Esophagus muscularis mucosa (tissue), 3 donors: ENCODE results near the gene PEX14.

Source experiments
- CTCF ChIP-seq, 3 experiments: fragments of 200-600 bp in 2 of 3; fragments of 450-650 bp in 1 of 3; sonication (generic) in 2 of 3; IDR thresholded peaks; one replicate each; pipeline ENCODE4 v1.5.1; 2017 to 2019; ENCODE audit warnings: antibody characterized with exemption in 3 of 3, mild to moderate bottlenecking in 2 of 3, moderate library complexity in 1 of 3
- POLR2A ChIP-seq: fragments of 450-650 bp; IDR thresholded peaks from one replicate; pipeline ENCODE4 v1.6.1; 2017; ENCODE audit warnings: antibody characterized with exemption, moderate library complexity, mild to moderate bottlenecking, low read depth

- no peak for TF ChIP-seq POLR2A
- no peak for TF ChIP-seq CTCF (IDR thresholded peaks at IDR 0.05)
These were observed 23.5 kb downstream of the PEX14 start for GRCh38 chr1:10498231-10498630.
